ENCODE data around the gene GNG14.
A peak's percentile ranks its signal among the peaks of the same experiment; 100 is the strongest.

Gene GNG14

DNA sequence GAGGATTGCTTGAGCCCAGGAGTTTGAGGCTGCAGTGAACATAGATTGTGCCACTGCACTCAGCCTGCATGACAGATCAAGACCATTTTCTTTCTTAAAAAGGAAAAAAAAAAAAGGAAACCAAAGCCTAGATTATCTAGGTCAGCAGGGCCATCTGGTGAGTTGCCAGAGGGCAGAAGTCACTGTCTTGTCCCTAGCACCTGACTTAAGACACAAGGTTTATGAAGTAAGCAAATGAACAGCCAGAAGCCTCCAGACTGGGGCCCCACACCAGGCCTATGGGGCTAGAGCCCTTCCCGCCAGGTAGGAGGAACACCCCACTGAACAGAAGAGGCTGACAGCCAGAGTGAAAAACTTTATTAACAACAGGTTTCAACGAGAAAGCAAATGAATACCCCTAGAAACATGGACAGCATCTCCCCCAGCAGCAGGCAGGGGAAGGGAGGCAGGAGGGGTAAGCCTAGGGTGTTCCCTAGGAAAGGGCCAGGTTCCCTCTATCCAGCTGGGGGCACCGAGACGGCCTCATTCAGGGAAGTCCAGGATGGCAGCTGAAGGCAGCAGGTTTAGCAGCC lies 20.0 kb upstream of the GNG14 start:
- no CpG with 5 or more reads among the region's 4 CpGs for WGBS (ENCODE audit: insufficient coverage, insufficient read length)
- DNase-seq (ENCODE audit: low read depth, low spot score), result no peak
- Histone ChIP-seq H3K36me3 (ENCODE audit: control insufficient read depth, insufficient read depth, low read length) (peaks cover 7% of the 10 kb centered on the region; the same call in 1 of the 2 replicates), H3K9me3 (ENCODE audit: control insufficient read depth, insufficient read depth, low read length) (no peaks in the 10 kb centered on the region), H3K4me3 (ENCODE audit: low read length) (no peak overlapping the region), H3K27me3 (ENCODE audit: control insufficient read depth, insufficient read depth, low read length) (no peaks in the 10 kb centered on the region), H3K4me1 (ENCODE audit: control insufficient read depth, insufficient read depth, low read length) (peaks cover 4% of the 10 kb centered on the region), H3K27ac (ENCODE audit: low read length) (no peak overlapping the region)

DNA sequence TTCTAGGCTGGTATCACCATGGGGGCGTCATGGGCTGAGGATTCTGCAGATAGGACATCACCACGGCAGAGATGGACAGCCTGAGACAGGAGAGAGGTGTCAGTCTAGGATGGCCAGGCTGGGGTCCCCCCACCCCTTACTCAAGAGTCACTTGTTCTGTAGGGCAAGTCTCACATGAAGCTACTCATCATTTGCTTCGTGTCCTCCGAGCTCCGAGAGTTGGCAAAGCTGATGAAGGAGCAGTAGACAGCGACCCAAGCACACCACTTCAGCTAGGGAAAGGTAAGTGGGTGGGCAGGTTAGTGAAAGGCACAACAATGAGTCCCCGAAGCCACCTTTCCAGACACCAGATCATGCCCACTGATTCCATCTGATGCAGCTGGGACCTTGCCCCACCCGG lies 19.5 kb upstream of the GNG14 start:
- Histone ChIP-seq H3K27me3 (ENCODE audit: control insufficient read depth, insufficient read depth, low read length) (no peaks in the 10 kb centered on the region), H3K9me3 (ENCODE audit: control insufficient read depth, insufficient read depth, low read length) (no peaks in the 10 kb centered on the region), H3K4me1 (ENCODE audit: control insufficient read depth, insufficient read depth, low read length) (peaks cover 4% of the 10 kb centered on the region), H3K36me3 (ENCODE audit: control insufficient read depth, insufficient read depth, low read length) (peaks cover 10% of the 10 kb centered on the region; the same call in 1 of the 2 replicates), H3K27ac (ENCODE audit: low read length) (no peak overlapping the region), H3K4me3 (ENCODE audit: low read length) (peak overlapping the region; percentile 91; the same call in 1 of the 2 replicates)
- no CpG with 5 or more reads among the region's 8 CpGs for WGBS (ENCODE audit: insufficient coverage, insufficient read length)
- no peak for DNase-seq (ENCODE audit: low read depth, low spot score)

DNA sequence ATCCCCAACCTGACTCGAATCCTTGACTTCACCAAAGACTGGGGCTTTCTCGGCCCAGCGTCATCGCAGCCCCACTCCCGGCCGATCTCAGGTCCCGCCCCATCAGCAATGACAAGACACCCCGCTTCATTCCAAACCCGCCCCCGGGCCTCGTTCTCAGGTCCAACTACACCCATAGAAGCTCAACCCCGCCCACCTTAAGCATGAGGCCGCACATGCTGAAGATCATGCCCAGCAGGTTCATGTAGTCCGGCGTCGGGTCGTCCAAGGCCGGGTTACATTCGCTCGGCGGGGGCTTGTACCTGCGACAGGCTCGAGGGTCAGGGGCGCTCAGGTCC lies 18.9 kb upstream of the GNG14 start:
- Histone ChIP-seq H3K27me3 (ENCODE audit: control insufficient read depth, insufficient read depth, low read length) (no peaks in the 10 kb centered on the region), H3K27ac (ENCODE audit: low read length) (no peak overlapping the region), H3K9me3 (ENCODE audit: control insufficient read depth, insufficient read depth, low read length) (no peaks in the 10 kb centered on the region), H3K4me3 (ENCODE audit: low read length) (peak overlapping the region; percentile 91; the same call in 1 of the 2 replicates), H3K4me1 (ENCODE audit: control insufficient read depth, insufficient read depth, low read length) (peaks cover 4% of the 10 kb centered on the region), H3K36me3 (ENCODE audit: control insufficient read depth, insufficient read depth, low read length) (peaks cover 7% of the 10 kb centered on the region)
- DNase-seq (ENCODE audit: low read depth, low spot score), result no peak
- no CpG with 5 or more reads among the region's 24 CpGs for WGBS (ENCODE audit: insufficient coverage, insufficient read length)

DNA sequence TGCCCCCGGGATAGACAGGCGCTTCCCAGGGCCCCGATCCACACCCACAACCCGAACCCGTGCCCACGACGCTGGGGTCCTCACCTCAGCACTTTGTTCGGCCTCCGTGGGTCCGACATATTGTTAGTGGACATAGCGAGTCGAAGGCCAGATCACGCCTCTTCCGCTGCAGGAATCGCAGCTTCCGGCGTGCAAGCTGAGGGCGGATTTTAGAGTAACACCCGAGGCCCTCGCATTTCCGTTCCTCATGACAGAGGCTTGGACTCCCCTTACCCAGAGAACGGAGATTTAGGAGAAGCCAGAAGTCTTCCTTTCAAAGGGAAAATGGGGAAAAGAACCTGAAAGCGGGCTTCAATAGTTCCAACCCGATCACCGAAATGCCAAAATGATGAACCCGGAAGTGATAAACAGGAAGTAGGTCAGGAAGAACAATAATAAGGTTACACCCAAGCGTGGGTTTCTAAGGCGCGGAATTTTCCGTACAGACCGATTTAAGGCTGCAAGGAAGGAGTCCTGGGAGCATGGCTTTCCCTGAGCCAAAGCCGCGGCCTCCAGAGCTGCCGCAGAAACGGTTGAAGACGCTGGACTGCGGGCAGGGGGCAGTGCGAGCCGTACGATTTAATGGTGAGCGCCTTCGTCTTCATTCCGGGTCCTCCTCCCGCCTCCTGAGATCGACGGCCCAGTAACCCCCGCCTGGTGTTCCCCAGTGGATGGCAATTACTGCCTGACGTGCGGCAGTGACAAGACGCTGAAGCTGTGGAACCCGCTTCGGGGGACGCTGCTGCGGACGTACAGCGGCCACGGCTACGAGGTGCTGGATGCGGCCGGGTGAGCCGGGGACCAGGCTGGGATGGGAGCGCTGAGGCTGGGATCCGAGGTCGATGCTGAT lies 18.3 kb upstream of the GNG14 start:
- peaks cover 3% of the 10 kb centered on the region; the same call in 1 of the 2 replicates for H3K4me1 ChIP-seq (ENCODE audit: control insufficient read depth, insufficient read depth, low read length)
- H3K36me3 ChIP-seq (ENCODE audit: control insufficient read depth, insufficient read depth, low read length), result peaks cover 13% of the 10 kb centered on the region
- no peaks in the 10 kb centered on the region for H3K27me3 ChIP-seq (ENCODE audit: control insufficient read depth, insufficient read depth, low read length)
- no CpG with 5 or more reads among the region's 64 CpGs for WGBS (ENCODE audit: insufficient coverage, insufficient read length)
- no peak overlapping the region for H3K27ac ChIP-seq (ENCODE audit: low read length)
- no peaks in the 10 kb centered on the region for H3K9me3 ChIP-seq (ENCODE audit: control insufficient read depth, insufficient read depth, low read length)
- H3K4me3 ChIP-seq (ENCODE audit: low read length), result peak overlapping the region; percentile 91
- no peak for DNase-seq (ENCODE audit: low read depth, low spot score)

DNA sequence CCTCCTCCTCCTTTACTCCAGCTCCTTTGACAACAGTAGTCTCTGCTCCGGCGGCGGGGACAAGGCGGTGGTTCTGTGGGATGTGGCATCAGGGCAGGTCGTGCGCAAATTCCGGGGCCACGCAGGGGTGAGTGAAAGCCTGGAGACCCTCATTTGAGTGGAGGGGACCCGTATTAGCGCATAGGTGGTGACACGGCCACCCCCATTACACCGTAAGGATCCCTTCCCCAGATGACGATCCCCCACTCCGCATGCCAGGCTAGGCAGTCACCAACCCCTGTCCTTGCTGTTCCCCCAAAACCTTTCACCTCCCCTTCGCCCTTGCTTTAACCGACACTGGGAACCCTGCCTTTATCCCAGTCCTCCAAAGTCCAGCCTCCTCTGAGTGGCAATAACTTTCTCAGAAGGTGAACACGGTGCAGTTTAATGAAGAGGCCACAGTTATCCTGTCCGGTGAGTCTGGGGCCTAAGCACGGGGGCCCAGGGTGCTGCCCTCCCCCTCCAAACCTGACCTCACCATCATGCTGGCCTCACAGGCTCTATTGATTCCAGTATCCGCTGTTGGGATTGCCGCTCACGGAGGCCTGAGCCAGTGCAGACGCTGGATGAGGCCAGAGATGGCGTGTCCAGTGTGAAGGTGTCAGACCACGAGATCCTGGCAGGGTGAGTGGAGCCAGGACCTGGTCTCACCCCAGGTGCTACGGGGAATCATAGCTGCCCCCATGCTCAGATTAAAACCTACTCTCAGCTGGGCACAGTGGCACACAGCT lies 17.5 kb upstream of the GNG14 start:
- H3K36me3 ChIP-seq (ENCODE audit: control insufficient read depth, insufficient read depth, low read length), result peaks cover 16% of the 10 kb centered on the region
- no peaks in the 10 kb centered on the region for H3K27me3 ChIP-seq (ENCODE audit: control insufficient read depth, insufficient read depth, low read length)
- no peak overlapping the region for H3K27ac ChIP-seq (ENCODE audit: low read length)
- no peaks in the 10 kb centered on the region for H3K9me3 ChIP-seq (ENCODE audit: control insufficient read depth, insufficient read depth, low read length)
- WGBS (ENCODE audit: insufficient coverage, insufficient read length), result no CpG with 5 or more reads among the region's 26 CpGs
- DNase-seq (ENCODE audit: low read depth, low spot score), result no peak
- peaks cover 1% of the 10 kb centered on the region; the same call in 1 of the 2 replicates for H3K4me1 ChIP-seq (ENCODE audit: control insufficient read depth, insufficient read depth, low read length)
- H3K4me3 ChIP-seq (ENCODE audit: low read length), result peak overlapping the region; percentile 91

DNA sequence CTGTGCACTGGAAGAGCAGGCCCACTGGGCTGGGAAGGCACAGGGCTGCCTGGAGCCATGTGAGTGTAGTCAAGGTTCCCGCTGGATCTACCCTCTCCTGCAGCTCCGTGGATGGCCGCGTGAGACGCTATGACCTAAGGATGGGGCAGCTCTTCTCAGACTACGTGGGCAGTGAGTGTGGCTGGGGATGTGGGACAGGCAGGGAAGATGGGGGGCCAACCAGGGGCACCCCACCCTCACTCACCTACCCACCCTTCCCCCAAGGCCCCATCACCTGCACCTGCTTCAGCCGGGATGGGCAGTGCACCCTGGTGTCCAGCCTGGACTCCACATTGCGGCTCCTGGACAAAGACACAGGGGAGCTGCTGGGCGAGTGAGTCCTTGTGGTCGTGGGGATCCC lies 15.1 kb upstream of the GNG14 start:
- Histone ChIP-seq H3K27me3 (ENCODE audit: control insufficient read depth, insufficient read depth, low read length) (no peaks in the 10 kb centered on the region), H3K27ac (ENCODE audit: low read length) (no peak overlapping the region), H3K36me3 (ENCODE audit: control insufficient read depth, insufficient read depth, low read length) (peaks cover 27% of the 10 kb centered on the region), H3K4me3 (ENCODE audit: low read length) (no peak overlapping the region), H3K4me1 (ENCODE audit: control insufficient read depth, insufficient read depth, low read length) (peaks cover 1% of the 10 kb centered on the region; the same call in 1 of the 2 replicates), H3K9me3 (ENCODE audit: control insufficient read depth, insufficient read depth, low read length) (no peaks in the 10 kb centered on the region)
- DNase-seq (ENCODE audit: low read depth, low spot score), result no peak
- WGBS (ENCODE audit: insufficient coverage, insufficient read length), result no CpG with 5 or more reads among the region's 10 CpGs

DNA sequence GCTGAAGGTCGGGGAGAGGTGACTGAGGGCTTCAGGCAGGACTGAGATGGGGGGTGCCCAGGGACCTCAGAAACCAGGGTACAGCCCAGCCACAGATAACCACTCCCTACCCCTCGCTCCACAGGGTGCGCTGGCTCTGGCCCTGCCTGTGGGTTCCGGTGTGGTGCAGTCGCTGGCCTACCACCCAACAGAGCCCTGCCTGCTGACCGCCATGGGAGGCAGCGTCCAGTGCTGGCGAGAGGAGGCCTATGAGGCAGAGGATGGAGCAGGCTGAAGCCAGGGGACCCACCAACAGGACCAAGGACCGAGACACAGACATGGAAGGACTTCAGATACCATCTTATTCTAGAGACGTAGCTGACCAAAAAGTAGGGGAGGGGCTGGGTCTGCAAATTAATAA lies 12.4 kb upstream of the GNG14 start:
- DNase-seq (ENCODE audit: low read depth, low spot score), result no peak
- H3K36me3 ChIP-seq (ENCODE audit: control insufficient read depth, insufficient read depth, low read length), result peaks cover 37% of the 10 kb centered on the region

DNA sequence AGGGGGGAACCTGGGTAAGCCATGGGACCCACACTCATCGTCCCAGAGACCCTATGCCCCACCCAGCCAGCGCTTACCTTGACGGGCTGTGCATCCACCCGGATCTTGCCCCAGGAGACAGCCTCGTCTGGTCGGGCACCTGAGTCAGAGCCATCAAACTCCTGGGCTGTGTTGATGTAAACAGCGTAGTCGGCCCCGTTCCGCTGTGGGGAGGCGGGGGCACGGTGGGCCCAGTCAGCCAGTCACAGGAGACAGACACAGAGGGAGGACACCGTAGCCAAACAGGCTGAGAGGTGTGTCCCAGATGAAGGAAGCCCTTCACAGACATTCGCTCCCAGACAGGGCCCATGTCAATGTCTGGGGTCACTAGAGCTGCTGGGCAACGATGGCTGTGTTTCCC lies 11.9 kb upstream of the GNG14 start:
- Histone ChIP-seq H3K27ac (ENCODE audit: low read length) (no peak overlapping the region), H3K9me3 (ENCODE audit: control insufficient read depth, insufficient read depth, low read length) (no peaks in the 10 kb centered on the region), H3K4me1 (ENCODE audit: control insufficient read depth, insufficient read depth, low read length) (no peaks in the 10 kb centered on the region; the same call in 1 of the 2 replicates), H3K27me3 (ENCODE audit: control insufficient read depth, insufficient read depth, low read length) (no peaks in the 10 kb centered on the region), H3K36me3 (ENCODE audit: control insufficient read depth, insufficient read depth, low read length) (peaks cover 37% of the 10 kb centered on the region), H3K4me3 (ENCODE audit: low read length) (no peak overlapping the region)
- WGBS (ENCODE audit: insufficient coverage, insufficient read length), result no CpG with 5 or more reads among the region's 15 CpGs
- no peak for DNase-seq (ENCODE audit: low read depth, low spot score)

More for the DNA sequence above, 12.4 kb upstream of the GNG14 start:
- no peak overlapping the region for H3K4me3 ChIP-seq (ENCODE audit: low read length)
- H3K27ac ChIP-seq (ENCODE audit: low read length), result no peak overlapping the region
- no peaks in the 10 kb centered on the region for H3K27me3 ChIP-seq (ENCODE audit: control insufficient read depth, insufficient read depth, low read length)
- whole genome bisulfite sequencing (ENCODE audit: insufficient coverage, insufficient read length), result no CpG with 5 or more reads among the region's 10 CpGs
- H3K9me3 ChIP-seq (ENCODE audit: control insufficient read depth, insufficient read depth, low read length), result no peaks in the 10 kb centered on the region
- H3K4me1 ChIP-seq (ENCODE audit: control insufficient read depth, insufficient read depth, low read length), result peaks cover 1% of the 10 kb centered on the region; the same call in 1 of the 2 replicates

DNA sequence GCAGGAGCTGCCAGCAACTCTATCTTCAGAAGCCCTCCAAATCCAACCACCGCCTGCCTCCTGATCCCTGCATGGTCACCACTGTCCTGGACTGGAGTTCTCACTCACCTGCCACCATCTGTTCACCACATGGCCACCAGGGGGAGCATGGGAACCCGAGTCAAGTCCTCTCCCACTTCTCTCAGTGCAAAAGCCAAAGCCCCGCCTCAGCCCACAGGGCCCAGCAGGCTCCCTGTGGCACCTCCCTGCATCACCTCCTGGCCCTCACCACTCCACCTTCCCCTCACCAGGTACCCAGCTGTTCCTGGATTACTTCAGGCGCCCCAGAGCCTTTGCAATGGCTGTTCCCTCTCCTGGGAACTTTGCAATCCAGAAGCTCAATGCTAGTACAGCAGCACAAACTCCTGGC lies 11.4 kb upstream of the GNG14 start:
- Histone ChIP-seq H3K36me3 (ENCODE audit: control insufficient read depth, insufficient read depth, low read length) (peaks cover 37% of the 10 kb centered on the region), H3K27me3 (ENCODE audit: control insufficient read depth, insufficient read depth, low read length) (no peaks in the 10 kb centered on the region)
- WGBS (ENCODE audit: insufficient coverage, insufficient read length), result no CpG with 5 or more reads among the region's 4 CpGs

DNA sequence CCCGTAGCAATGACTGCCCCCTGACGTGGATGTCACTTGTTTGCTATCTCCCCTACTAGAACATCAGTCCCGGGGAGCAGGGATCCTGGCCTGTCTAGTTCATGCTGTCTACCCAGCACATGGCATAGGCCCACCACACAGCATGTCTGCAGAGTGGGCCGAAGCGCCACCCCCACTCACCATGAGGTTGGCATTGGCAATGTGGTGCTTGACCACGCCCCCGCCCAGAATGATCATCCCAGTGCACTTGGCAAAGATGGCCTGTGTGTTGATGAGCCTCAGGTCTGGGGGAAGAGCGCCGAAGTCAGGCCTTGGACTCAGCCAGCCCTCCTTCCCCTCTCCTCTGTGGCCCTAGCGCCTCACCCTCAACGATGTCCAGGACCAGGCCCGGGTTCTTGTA lies 10.9 kb upstream of the GNG14 start:
- H3K36me3 ChIP-seq (ENCODE audit: control insufficient read depth, insufficient read depth, low read length), result peaks cover 37% of the 10 kb centered on the region
- H3K9me3 ChIP-seq (ENCODE audit: control insufficient read depth, insufficient read depth, low read length), result no peaks in the 10 kb centered on the region
- no peak overlapping the region for H3K27ac ChIP-seq (ENCODE audit: low read length)
- H3K4me3 ChIP-seq (ENCODE audit: low read length), result no peak overlapping the region
- no peaks in the 10 kb centered on the region for H3K27me3 ChIP-seq (ENCODE audit: control insufficient read depth, insufficient read depth, low read length)
- H3K4me1 ChIP-seq (ENCODE audit: control insufficient read depth, insufficient read depth, low read length), result no peaks in the 10 kb centered on the region; the same call in 1 of the 2 replicates
- no peak for DNase-seq (ENCODE audit: low read depth, low spot score)
- no CpG with 5 or more reads among the region's 12 CpGs for WGBS (ENCODE audit: insufficient coverage, insufficient read length)

More for the DNA sequence above, 11.4 kb upstream of the GNG14 start:
- Histone ChIP-seq H3K4me1 (ENCODE audit: control insufficient read depth, insufficient read depth, low read length) (no peaks in the 10 kb centered on the region; the same call in 1 of the 2 replicates), H3K27ac (ENCODE audit: low read length) (no peak overlapping the region), H3K9me3 (ENCODE audit: control insufficient read depth, insufficient read depth, low read length) (no peaks in the 10 kb centered on the region), H3K4me3 (ENCODE audit: low read length) (no peak overlapping the region)
- DNase-seq (ENCODE audit: low read depth, low spot score), result peak; percentile 87

All from iPS DF 6.9 (cell line).